SU-DHL-6 (cell line): ENCODE data around the gene NHS.

Experiments used
- H2AFZ ChIP-seq: fragments of 200-600 bp; sonication (generic); 2 replicates; pipeline ENCODE4 v1.6.1; 2014; ENCODE audit warnings: low read depth, mild to moderate bottlenecking, moderate library complexity, mixed read lengths, antibody characterized with exemption, low read length; ENCODE audit not compliant: severe bottlenecking
- H3F3A ChIP-seq: fragments of 200-600 bp; shearing (Covaris generic); 2 replicates; pipeline ENCODE4 v1.6.0; 2016; ENCODE audit warnings: antibody characterized with exemption, mild to moderate bottlenecking; ENCODE audit not compliant: insufficient read depth
- H3K27ac ChIP-seq: fragments of 200-600 bp; sonication (generic); 2 replicates; pipeline ENCODE4 v1.5.1; 2016; ENCODE audit warnings: low read depth, mild to moderate bottlenecking, low read length, moderate library complexity, mixed read lengths
- H3K27me3 ChIP-seq: fragments of 200-600 bp; sonication (generic), shearing (Covaris generic); 2 replicates; pipeline ENCODE4 v1.6.0; 2014; ENCODE audit warnings: mild to moderate bottlenecking, low read length
- H3K36me3 ChIP-seq: fragments of 200-600 bp; sonication (generic); 2 replicates; pipeline ENCODE4 v1.6.1; 2014; ENCODE audit warnings: mild to moderate bottlenecking, low read length, mixed read lengths
- H3K4me2 ChIP-seq: fragments of 300-600, 200-600 bp; shearing (Covaris generic), sonication (generic); 2 replicates; pipeline ENCODE4 v1.6.0; 2014; ENCODE audit warnings: low read length, low read depth, mild to moderate bottlenecking; ENCODE audit not compliant: poor library complexity, severe bottlenecking
- H3K4me3 ChIP-seq: fragments of 200-600 bp; sonication (generic); 2 replicates; pipeline ENCODE4 v1.5.1; 2014; ENCODE audit warnings: antibody characterized with exemption, low read length, mild to moderate bottlenecking, mixed read lengths; ENCODE audit not compliant: insufficient read depth, poor library complexity, severe bottlenecking
- H3K79me2 ChIP-seq: fragments of 200-600 bp; sonication (generic); 2 replicates; pipeline ENCODE4 v1.6.1; 2014; ENCODE audit warnings: mild to moderate bottlenecking, low read length, moderate library complexity; ENCODE audit not compliant: insufficient read depth
- H3K9ac ChIP-seq: fragments of 200-600 bp; sonication (generic); 2 replicates; pipeline ENCODE4 v1.7.0; 2014; ENCODE audit warnings: mild to moderate bottlenecking, low read length
- H3K9me2 ChIP-seq: fragments of 200-600 bp; sonication (generic); replicated peaks from 2 replicates; pipeline ENCODE4 v1.6.1; 2014; ENCODE audit warnings: low read length; ENCODE audit not compliant: insufficient read depth
- H3K9me3 ChIP-seq: fragments of 200-600 bp; sonication (generic); 2 replicates; pipeline ENCODE4 v1.6.1; 2014; ENCODE audit warnings: low read length, mixed read lengths; ENCODE audit not compliant: insufficient read depth
- H4K20me1 ChIP-seq: fragments of 200-600 bp; sonication (generic); 2 replicates; pipeline ENCODE4 v1.6.1; 2014; ENCODE audit warnings: low read depth, mild to moderate bottlenecking, antibody characterized with exemption, low read length, moderate library complexity, mixed read lengths
- EZH2phosphoT487 ChIP-seq: fragments of 200-600 bp; sonication (generic), shearing (Covaris generic); conservative IDR thresholded peaks from 2 replicates; pipeline ENCODE4 v1.6.1; 2018; ENCODE audit warnings: mild to moderate bottlenecking, antibody characterized with exemption, low read length, moderate library complexity, mixed read lengths
- TF ChIP-seq, protein P1 (sequence below): fragments of 200-600 bp; sonication (generic); IDR thresholded peaks from one replicate; pipeline ENCODE4 v1.5.1; 2017; ENCODE audit warnings: antibody characterized with exemption, mild to moderate bottlenecking, low read length, moderate library complexity; ENCODE audit not compliant: insufficient read depth, poor library complexity, severe bottlenecking

NHS gene

DNA sequence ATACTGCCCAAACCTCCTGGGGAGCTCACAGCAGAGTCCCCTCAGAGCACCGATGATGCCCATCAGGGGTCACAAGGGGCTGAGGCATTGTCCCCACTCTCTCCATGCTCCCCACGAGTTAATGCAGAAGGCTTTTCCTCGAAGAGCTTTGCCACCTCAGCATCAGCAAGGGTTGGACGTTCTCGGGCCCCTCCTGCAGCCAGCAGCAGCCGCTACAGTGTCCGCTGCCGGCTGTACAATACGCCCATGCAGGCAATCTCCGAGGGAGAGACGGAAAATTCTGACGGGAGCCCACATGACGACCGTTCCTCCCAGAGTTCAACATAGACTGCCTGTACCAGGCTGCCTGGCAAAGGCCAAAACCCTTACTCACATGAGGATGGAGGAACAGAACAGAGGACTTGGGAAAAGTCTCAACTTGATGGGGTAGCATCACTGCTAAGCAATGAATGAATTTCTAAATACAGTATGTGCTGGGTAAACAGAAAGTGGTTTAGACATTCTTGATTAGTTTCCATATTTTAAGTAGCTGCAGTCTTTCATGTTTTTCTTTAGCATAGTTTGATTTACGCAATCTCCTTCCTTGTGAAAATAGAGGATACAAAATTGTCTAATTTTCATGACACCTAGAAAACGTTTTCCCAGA, 357.3 kb downstream of the NHS start:
- no peak overlapping the region for H3K4me3 ChIP-seq
- H3K79me2 ChIP-seq, result no peaks in the 10 kb centered on the region
- no peaks in the 10 kb centered on the region for H3K9me2 ChIP-seq
- H3K9me3 ChIP-seq, result no peaks in the 10 kb centered on the region
- no peak overlapping the region for H3K4me2 ChIP-seq
- H3F3A ChIP-seq, result no peaks in the 10 kb centered on the region
- H3K9ac ChIP-seq, result no peak overlapping the region
- TF ChIP-seq EZH2phosphoT487, result no peak
- TF ChIP-seq, protein P1, sequence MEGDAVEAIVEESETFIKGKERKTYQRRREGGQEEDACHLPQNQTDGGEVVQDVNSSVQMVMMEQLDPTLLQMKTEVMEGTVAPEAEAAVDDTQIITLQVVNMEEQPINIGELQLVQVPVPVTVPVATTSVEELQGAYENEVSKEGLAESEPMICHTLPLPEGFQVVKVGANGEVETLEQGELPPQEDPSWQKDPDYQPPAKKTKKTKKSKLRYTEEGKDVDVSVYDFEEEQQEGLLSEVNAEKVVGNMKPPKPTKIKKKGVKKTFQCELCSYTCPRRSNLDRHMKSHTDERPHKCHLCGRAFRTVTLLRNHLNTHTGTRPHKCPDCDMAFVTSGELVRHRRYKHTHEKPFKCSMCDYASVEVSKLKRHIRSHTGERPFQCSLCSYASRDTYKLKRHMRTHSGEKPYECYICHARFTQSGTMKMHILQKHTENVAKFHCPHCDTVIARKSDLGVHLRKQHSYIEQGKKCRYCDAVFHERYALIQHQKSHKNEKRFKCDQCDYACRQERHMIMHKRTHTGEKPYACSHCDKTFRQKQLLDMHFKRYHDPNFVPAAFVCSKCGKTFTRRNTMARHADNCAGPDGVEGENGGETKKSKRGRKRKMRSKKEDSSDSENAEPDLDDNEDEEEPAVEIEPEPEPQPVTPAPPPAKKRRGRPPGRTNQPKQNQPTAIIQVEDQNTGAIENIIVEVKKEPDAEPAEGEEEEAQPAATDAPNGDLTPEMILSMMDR, result no peak
- no peaks in the 10 kb centered on the region for H3K27me3 ChIP-seq
- no peaks in the 10 kb centered on the region for H4K20me1 ChIP-seq
- no peaks in the 10 kb centered on the region for H3K36me3 ChIP-seq
- no peak overlapping the region for H3K27ac ChIP-seq
- H2AFZ ChIP-seq, result no peak overlapping the region

DNA sequence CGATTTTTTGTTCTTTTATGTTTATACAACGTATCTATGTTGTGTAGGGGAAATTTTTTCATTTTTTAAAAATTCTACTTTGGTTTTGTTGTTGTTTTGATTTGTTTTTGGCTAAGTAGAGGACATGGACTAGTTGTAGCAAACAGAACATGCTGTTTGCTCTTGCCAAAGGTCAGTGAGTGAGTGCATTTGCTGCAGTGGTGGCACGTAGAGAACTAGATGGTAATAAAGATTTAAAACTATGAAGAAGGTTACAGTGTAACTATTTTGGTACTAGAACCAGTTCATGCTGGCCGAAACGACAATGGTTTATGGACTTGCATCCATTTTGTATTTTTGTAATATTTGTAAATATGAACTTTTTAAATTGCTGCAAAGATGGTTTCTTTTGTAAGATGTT, 360.4 kb downstream of the NHS start:
- H3K79me2 ChIP-seq, result no peaks in the 10 kb centered on the region
- H3K9ac ChIP-seq, result no peak overlapping the region
- H3K9me3 ChIP-seq, result no peaks in the 10 kb centered on the region
- H3K27me3 ChIP-seq, result no peaks in the 10 kb centered on the region
- no peak overlapping the region for H3K4me2 ChIP-seq
- H2AFZ ChIP-seq, result no peak overlapping the region
- no peak overlapping the region for H3K4me3 ChIP-seq
- H3K27ac ChIP-seq, result no peak overlapping the region
- TF ChIP-seq EZH2phosphoT487, result no peak
- TF ChIP-seq, protein P1, result no peak
- H3K36me3 ChIP-seq, result no peaks in the 10 kb centered on the region
- H3F3A ChIP-seq, result no peaks in the 10 kb centered on the region
- no peaks in the 10 kb centered on the region for H3K9me2 ChIP-seq
- no peaks in the 10 kb centered on the region for H4K20me1 ChIP-seq

DNA sequence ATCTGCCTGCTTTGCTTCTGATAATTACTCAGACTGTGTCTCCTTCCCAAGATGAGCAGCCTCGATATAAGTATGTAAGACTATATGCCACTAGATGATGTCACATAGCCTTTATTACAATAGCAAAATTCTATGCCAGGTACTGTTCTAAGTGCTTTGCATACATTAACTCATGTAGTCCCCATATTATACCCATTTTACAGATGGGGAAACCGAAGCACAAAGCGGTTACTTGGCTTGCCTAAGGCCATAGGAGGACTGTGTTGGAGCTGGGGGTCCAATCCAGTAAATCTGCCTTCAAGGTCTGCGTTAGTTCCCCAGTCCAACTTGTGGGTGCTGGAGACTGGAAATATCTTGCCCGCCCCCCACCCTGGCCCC, 361.5 kb downstream of the NHS start:
- no peaks in the 10 kb centered on the region for H3K27me3 ChIP-seq
- H3K4me2 ChIP-seq, result no peak overlapping the region
- no peak overlapping the region for H2AFZ ChIP-seq
- no peaks in the 10 kb centered on the region for H3K9me2 ChIP-seq
- no peaks in the 10 kb centered on the region for H3K9me3 ChIP-seq
- no peak overlapping the region for H3K4me3 ChIP-seq
- H3F3A ChIP-seq, result no peaks in the 10 kb centered on the region
- H3K27ac ChIP-seq, result no peak overlapping the region
- no peaks in the 10 kb centered on the region for H4K20me1 ChIP-seq
- no peaks in the 10 kb centered on the region for H3K79me2 ChIP-seq
- TF ChIP-seq EZH2phosphoT487, result no peak
- TF ChIP-seq, protein P1, result no peak
- H3K36me3 ChIP-seq, result no peaks in the 10 kb centered on the region
- no peak overlapping the region for H3K9ac ChIP-seq
